Karpas-422 (cell line): Measurements from ENCODE around the gene SMARCC1. TPM values are rescaled to one million over a fixed set of nuclear protein-coding genes. Genes with fewer than 3 reads are reported as not detected.

Experiments
- DNase-seq: peaks from one replicate; pipeline ENCODE4 v3.0.0-alpha.2; 2015
- H2AFZ ChIP-seq: fragments of 200-600 bp; sonication (generic); 2 replicates; pipeline ENCODE4 v1.6.1; 2014; ENCODE audit warnings: antibody characterized with exemption, low read length, mixed read lengths
- H3K27ac ChIP-seq: fragments of 200-600 bp; sonication (generic); 2 replicates; pipeline ENCODE4 v1.5.1; 2014; ENCODE audit warnings: mild to moderate bottlenecking, low read length, moderate library complexity
- H3K27me3 ChIP-seq: fragments of 200-600 bp; sonication (generic); 2 replicates; pipeline ENCODE4 v1.6.1; 2014; ENCODE audit warnings: low read length, mixed read lengths
- H3K36me3 ChIP-seq: fragments of 200-600 bp; sonication (generic); 2 replicates; pipeline ENCODE4 v1.6.1; 2014; ENCODE audit warnings: low read length, mixed read lengths; ENCODE audit not compliant: insufficient read depth
- H3K4me1 ChIP-seq: fragments of 200-600 bp; sonication (generic); 2 replicates; pipeline ENCODE4 v1.6.1; 2014; ENCODE audit warnings: mild to moderate bottlenecking, low read length, mixed read lengths
- H3K4me2 ChIP-seq: fragments of 200-600 bp; sonication (generic); 2 replicates; pipeline ENCODE4 v1.6.1; 2014; ENCODE audit warnings: low read length, low read depth, mild to moderate bottlenecking; ENCODE audit not compliant: poor library complexity, severe bottlenecking
- H3K4me3 ChIP-seq: fragments of 200-600 bp; sonication (generic); 2 replicates; pipeline ENCODE4 v1.5.1; 2014; ENCODE audit warnings: mild to moderate bottlenecking, antibody characterized with exemption, low read length, mixed read lengths
- H3K79me2 ChIP-seq: fragments of 200-600 bp; sonication (generic); 2 replicates; pipeline ENCODE4 v1.6.1; 2014; ENCODE audit warnings: mild to moderate bottlenecking, low read length, mixed read lengths
- H3K9ac ChIP-seq: fragments of 200-600 bp; sonication (generic); 2 replicates; pipeline ENCODE4 v1.6.0; 2014; ENCODE audit warnings: low read length
- H3K9me2 ChIP-seq: fragments of 200-600 bp; sonication (generic), shearing (Covaris generic); replicated peaks from 2 replicates; pipeline ENCODE4 v1.6.0; 2014; ENCODE audit warnings: mild to moderate bottlenecking, low read length, moderate library complexity; ENCODE audit not compliant: insufficient read depth
- H3K9me3 ChIP-seq: fragments of 300-700, 200-600 bp; sonication (generic); 2 replicates; pipeline ENCODE4 v1.6.1; 2014; ENCODE audit warnings: low read length, mixed read lengths
- H4K20me1 ChIP-seq: fragments of 200-600 bp; sonication (generic); 2 replicates; pipeline ENCODE4 v1.6.1; 2014; ENCODE audit warnings: mild to moderate bottlenecking, antibody characterized with exemption, low read length, low read depth; ENCODE audit not compliant: insufficient read depth
- total RNA-seq: library from RNA; depleted of rRNA; stranded (reverse); fragments of >200 nt; shearing (Covaris generic); gene quantifications from 2 replicates; pipeline ENCODE4 v1.2.3, GENCODE V29; 2014; ENCODE audit warnings: low replicate concordance

Gene SMARCC1
- total RNA-seq, 1 experiment from 2014 or later = 71.3 TPM

DNA sequence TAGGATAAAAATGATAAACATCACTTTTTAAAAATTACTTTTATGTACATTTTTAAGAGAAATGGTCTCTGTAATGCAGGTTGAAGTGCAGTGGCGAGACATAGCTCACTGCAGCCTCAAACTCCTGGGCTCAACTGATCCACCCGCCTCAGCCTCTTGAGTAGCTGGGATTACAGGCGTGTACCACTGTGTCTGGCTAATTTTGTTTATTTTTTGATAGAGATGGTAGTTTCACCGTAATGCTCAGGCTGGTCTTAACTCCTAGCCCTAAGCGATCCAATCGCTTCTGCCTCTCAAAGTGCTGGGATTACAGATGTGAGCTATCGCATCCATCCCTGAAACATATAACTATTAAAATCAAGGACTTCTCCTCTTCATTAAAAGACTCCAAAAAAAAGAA is 140.0 kb downstream of the SMARCC1 start:
- Histone ChIP-seq H3K9ac (no peak overlapping the region), H3K79me2 (peaks cover 72% of the 10 kb centered on the region), H4K20me1 (no peaks in the 10 kb centered on the region), H3K9me3 (no peaks in the 10 kb centered on the region), H3K4me3 (no peak overlapping the region), H3K4me1 (no peaks in the 10 kb centered on the region), H3K27ac (no peak overlapping the region), H3K27me3 (no peaks in the 10 kb centered on the region), H3K36me3 (peaks cover 35% of the 10 kb centered on the region; the same call in 1 of the 2 replicates), H2AFZ (no peak overlapping the region), H3K9me2 (no peaks in the 10 kb centered on the region), H3K4me2 (no peak overlapping the region)
- DNase-seq = no peak

DNA sequence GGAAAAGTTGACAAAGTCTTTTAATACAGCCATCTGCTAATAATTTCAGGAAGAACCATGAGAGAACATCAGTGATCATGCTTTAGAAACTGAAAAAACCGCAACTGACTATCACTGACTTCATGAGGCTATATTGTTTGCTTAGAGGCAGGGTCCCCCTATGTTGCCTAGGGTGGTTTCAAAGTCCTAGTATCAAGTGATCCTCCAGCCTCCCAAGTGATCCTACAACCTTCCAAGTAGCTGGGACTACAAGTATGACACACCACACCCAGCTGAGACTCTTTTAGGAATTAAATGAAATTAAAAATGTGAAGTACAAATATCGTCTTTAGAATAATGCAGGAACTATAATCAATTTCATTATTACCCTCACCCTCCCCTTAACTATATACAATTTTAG is 144.8 kb downstream of the SMARCC1 start:
- Histone ChIP-seq H3K4me2 (no peak overlapping the region), H2AFZ (no peak overlapping the region), H3K27me3 (no peaks in the 10 kb centered on the region), H3K4me1 (peaks cover 3% of the 10 kb centered on the region; the same call in 1 of the 2 replicates), H3K9ac (no peak overlapping the region), H3K9me2 (no peaks in the 10 kb centered on the region), H3K27ac (no peak overlapping the region), H3K4me3 (no peak overlapping the region), H3K9me3 (no peaks in the 10 kb centered on the region), H4K20me1 (no peaks in the 10 kb centered on the region), H3K79me2 (peaks cover 35% of the 10 kb centered on the region), H3K36me3 (peaks cover 56% of the 10 kb centered on the region; the same call in 1 of the 2 replicates)
- DNase-seq = no peak

DNA sequence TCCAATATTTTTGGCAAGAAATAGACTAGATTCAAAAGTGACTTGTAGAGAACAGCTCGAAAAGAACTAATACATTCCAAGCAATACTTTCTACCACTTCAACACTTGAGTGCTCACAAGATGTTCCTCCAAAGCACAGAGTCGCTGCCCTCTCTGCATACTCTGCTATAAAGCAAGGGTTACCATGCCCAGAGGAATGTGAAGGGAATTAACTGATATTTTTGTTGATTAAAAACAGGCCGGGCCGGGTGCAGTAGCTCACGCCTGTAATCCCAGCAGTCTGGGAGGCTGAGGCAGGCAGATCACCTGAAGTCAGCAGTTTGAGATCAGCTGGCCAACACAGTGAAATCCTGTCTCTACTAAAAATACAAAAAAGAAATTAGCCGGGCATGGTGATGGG is 145.5 kb downstream of the SMARCC1 start:
- Histone ChIP-seq H3K79me2 (peaks cover 30% of the 10 kb centered on the region), H3K4me1 (peaks cover 3% of the 10 kb centered on the region; the same call in 1 of the 2 replicates), H3K27me3 (no peaks in the 10 kb centered on the region), H3K4me2 (no peak overlapping the region), H4K20me1 (no peaks in the 10 kb centered on the region), H3K27ac (no peak overlapping the region), H3K4me3 (no peak overlapping the region), H3K36me3 (peaks cover 61% of the 10 kb centered on the region; the same call in 1 of the 2 replicates), H3K9me2 (no peaks in the 10 kb centered on the region), H3K9me3 (no peaks in the 10 kb centered on the region), H3K9ac (no peak overlapping the region), H2AFZ (no peak overlapping the region)
- no peak for DNase-seq

DNA sequence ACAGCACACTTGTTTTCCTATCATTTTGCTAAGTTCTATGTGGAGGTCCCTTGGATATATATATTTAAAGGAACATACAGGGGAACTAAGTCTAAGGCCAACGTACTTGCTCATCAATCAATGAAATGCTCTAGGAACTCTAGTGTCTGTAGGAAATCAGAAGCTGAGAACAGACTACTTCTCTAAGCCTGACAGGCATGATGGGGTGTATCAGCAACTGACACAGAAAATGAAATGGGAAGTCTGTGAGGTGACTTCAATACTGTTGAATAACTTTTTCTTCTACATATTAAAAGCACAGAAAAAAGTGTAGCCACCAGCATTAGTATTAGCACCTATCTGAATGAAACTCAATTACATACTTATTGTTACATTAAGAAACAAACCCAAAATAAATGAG is 146.2 kb downstream of the SMARCC1 start:
- H3K9me3 ChIP-seq = no peaks in the 10 kb centered on the region
- no peak overlapping the region for H3K4me2 ChIP-seq
- H3K4me1 ChIP-seq = peaks cover 3% of the 10 kb centered on the region; the same call in 1 of the 2 replicates
- H3K79me2 ChIP-seq = peaks cover 29% of the 10 kb centered on the region
- no peak overlapping the region for H2AFZ ChIP-seq
- H3K9me2 ChIP-seq = no peaks in the 10 kb centered on the region
- peaks cover 60% of the 10 kb centered on the region; the same call in 1 of the 2 replicates for H3K36me3 ChIP-seq
- H3K9ac ChIP-seq = no peak overlapping the region
- H3K27me3 ChIP-seq = no peaks in the 10 kb centered on the region
- H3K27ac ChIP-seq = no peak overlapping the region
- H4K20me1 ChIP-seq = no peaks in the 10 kb centered on the region
- no peak for DNase-seq
- no peak overlapping the region for H3K4me3 ChIP-seq

DNA sequence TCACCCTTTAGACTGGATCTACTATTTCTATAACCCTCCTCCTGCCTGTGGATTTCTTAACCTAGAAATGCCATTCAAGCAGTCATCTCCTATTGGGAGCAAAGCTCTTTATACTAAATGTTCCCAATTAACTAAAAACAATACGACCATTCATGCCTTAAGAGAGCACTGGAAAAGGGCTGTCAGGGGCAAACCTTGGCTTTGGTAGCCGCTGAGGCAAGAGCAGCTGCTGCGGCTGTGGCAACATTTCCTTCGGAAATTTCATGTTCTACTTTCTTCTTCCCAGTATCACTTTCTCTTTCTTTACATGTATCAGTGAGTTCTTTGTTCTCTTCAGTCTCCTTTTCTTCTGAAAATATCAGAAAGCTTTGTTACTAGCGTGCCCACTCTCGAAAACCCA is 146.7 kb downstream of the SMARCC1 start:
- H3K4me3 ChIP-seq = no peak overlapping the region
- H4K20me1 ChIP-seq = no peaks in the 10 kb centered on the region
- H3K4me1 ChIP-seq = peaks cover 3% of the 10 kb centered on the region; the same call in 1 of the 2 replicates
- no peak overlapping the region for H3K9ac ChIP-seq
- H3K4me2 ChIP-seq = no peak overlapping the region
- no peaks in the 10 kb centered on the region for H3K27me3 ChIP-seq
- H3K36me3 ChIP-seq = peaks cover 60% of the 10 kb centered on the region; the same call in 1 of the 2 replicates
- H3K9me2 ChIP-seq = no peaks in the 10 kb centered on the region
- peaks cover 26% of the 10 kb centered on the region for H3K79me2 ChIP-seq
- no peak overlapping the region for H2AFZ ChIP-seq
- H3K9me3 ChIP-seq = no peaks in the 10 kb centered on the region
- DNase-seq = no peak
- no peak overlapping the region for H3K27ac ChIP-seq

DNA sequence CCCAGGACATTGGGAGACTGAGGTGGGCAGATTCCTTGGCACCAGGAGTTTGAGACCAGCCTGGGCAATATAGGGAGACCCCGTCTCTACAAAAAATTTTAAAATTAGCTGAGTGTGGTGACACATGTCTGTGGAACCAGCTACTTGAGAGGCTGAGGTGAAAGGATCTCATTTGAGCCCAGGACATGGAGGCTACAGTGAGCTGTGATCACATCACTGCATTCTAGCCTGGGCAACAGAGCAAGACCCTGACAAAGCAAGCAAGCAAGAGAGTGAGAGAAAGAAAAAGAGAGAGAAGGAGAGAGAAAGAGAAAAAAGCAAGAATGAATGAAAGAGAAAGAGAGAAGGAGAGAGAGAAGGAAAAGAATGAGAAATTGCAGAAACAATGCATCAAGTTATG is 150.9 kb downstream of the SMARCC1 start:
- H2AFZ ChIP-seq = no peak overlapping the region
- peaks cover under 1% of the 10 kb centered on the region; the same call in 1 of the 2 replicates for H3K4me1 ChIP-seq
- no peak overlapping the region for H3K4me3 ChIP-seq
- no peak for DNase-seq
- no peak overlapping the region for H3K4me2 ChIP-seq
- no peaks in the 10 kb centered on the region for H3K9me3 ChIP-seq
- no peak overlapping the region for H3K9ac ChIP-seq
- peaks cover 59% of the 10 kb centered on the region; the same call in 1 of the 2 replicates for H3K36me3 ChIP-seq
- no peaks in the 10 kb centered on the region for H3K27me3 ChIP-seq
- H3K79me2 ChIP-seq = peaks cover 22% of the 10 kb centered on the region
- no peak overlapping the region for H3K27ac ChIP-seq
- H3K9me2 ChIP-seq = no peaks in the 10 kb centered on the region
- no peaks in the 10 kb centered on the region for H4K20me1 ChIP-seq

DNA sequence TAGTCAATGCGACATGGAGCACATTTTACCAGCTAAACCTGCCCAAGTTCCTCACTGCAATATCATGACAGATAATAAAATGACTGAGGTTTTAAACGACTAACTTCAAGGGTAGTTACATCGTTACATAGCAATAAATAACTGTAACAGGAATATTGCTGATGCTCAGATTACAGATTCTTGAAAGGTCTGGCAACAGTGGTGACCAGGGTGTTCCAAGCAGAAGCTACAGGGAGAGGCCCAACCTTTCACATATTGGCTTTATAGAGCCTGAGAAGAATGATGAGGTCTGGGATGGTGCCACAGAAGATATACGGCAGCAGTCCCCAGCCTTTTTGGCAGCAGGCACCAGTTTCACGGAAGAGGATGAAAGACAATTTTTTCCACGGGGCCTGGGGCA is 151.9 kb downstream of the SMARCC1 start:
- Histone ChIP-seq H3K27ac (no peak overlapping the region), H3K36me3 (peaks cover 57% of the 10 kb centered on the region; the same call in 1 of the 2 replicates), H3K27me3 (no peaks in the 10 kb centered on the region), H3K4me1 (no peaks in the 10 kb centered on the region; the same call in 1 of the 2 replicates), H3K9me2 (no peaks in the 10 kb centered on the region), H3K9ac (no peak overlapping the region), H3K9me3 (no peaks in the 10 kb centered on the region), H3K4me3 (no peak overlapping the region), H4K20me1 (no peaks in the 10 kb centered on the region), H2AFZ (no peak overlapping the region), H3K79me2 (peaks cover 22% of the 10 kb centered on the region), H3K4me2 (no peak overlapping the region)
- DNase-seq = no peak

DNA sequence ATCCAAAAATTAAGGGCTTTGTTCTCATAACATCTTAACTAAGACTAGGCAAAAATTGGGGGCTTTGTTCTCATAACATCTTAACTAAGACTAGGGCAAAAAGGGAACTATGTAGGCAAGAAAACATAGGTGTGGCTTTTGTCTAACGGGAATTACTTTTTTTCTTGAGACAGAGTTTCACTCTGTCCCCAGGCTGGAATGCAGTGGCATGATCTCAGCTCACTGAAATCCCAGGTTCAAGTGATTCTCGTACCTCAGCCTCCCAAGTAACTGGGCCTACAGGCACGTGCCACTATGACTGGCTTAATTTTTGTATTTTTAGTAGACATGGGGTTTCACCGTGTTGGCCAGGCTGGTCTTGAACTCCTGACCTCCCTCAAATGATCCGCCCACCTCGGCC is 153.3 kb downstream of the SMARCC1 start:
- Histone ChIP-seq H3K9me3 (no peaks in the 10 kb centered on the region), H3K4me3 (no peak overlapping the region), H3K36me3 (peaks cover 51% of the 10 kb centered on the region; the same call in 1 of the 2 replicates), H3K9me2 (no peaks in the 10 kb centered on the region), H3K27me3 (no peaks in the 10 kb centered on the region), H3K27ac (no peak overlapping the region), H3K4me1 (peaks cover 5% of the 10 kb centered on the region), H3K9ac (no peak overlapping the region), H3K4me2 (no peak overlapping the region), H2AFZ (no peak overlapping the region), H3K79me2 (peaks cover 31% of the 10 kb centered on the region), H4K20me1 (no peaks in the 10 kb centered on the region)
- no peak for DNase-seq
